GM21825 (cell line): ENCODE measurements around the gene RFNG.

Experiments
- ATAC-seq: cut with Tn5 transposase; IDR thresholded peaks from one replicate; pipeline ENCODE4 v1.9.1; 2021; ENCODE audit warnings: mild to moderate bottlenecking, moderate library complexity; ENCODE audit not compliant: unreplicated experiment

Gene RFNG

GRCh38 chr17:82004517-82005455 lies 46.8 kb downstream of the RFNG start:
- ATAC-seq: no peak

- ATAC-seq: no peak
Observed at GRCh38 chr17:82003411-82004381, 47.9 kb downstream of the RFNG start.

GRCh38 chr17:82001571-82002056 lies 50.0 kb downstream of the RFNG start:
- no peak for ATAC-seq

- ATAC-seq: no peak
Observed at GRCh38 chr17:82000803-82001570, 50.6 kb downstream of the RFNG start.

GRCh38 chr17:81999976-82000802 lies 51.4 kb downstream of the RFNG start:
- ATAC-seq: no peak

GRCh38 chr17:81999587-81999975 lies 52.0 kb downstream of the RFNG start:
- no peak for ATAC-seq

- no peak for ATAC-seq
Observed at GRCh38 chr17:81998691-81999438, 52.7 kb downstream of the RFNG start.

- no peak for ATAC-seq
Observed at GRCh38 chr17:81998212-81998611, 53.4 kb downstream of the RFNG start.
